Myometrial cell (primary cell): ENCODE results near the gene IL1RAPL2. TPM values are rescaled to one million over a fixed set of nuclear protein-coding genes. Genes with fewer than 3 reads are reported as not detected.

Experiments
- total RNA-seq: library from RNA; depleted of rRNA; stranded (reverse); fragments of >200 nt; gene quantifications from 2 replicates; pipeline ENCODE4 v1.2.3, GENCODE V29; 2015

IL1RAPL2 gene
- 4.4 and 6.9 TPM in 2 replicates for total RNA-seq

DNA sequence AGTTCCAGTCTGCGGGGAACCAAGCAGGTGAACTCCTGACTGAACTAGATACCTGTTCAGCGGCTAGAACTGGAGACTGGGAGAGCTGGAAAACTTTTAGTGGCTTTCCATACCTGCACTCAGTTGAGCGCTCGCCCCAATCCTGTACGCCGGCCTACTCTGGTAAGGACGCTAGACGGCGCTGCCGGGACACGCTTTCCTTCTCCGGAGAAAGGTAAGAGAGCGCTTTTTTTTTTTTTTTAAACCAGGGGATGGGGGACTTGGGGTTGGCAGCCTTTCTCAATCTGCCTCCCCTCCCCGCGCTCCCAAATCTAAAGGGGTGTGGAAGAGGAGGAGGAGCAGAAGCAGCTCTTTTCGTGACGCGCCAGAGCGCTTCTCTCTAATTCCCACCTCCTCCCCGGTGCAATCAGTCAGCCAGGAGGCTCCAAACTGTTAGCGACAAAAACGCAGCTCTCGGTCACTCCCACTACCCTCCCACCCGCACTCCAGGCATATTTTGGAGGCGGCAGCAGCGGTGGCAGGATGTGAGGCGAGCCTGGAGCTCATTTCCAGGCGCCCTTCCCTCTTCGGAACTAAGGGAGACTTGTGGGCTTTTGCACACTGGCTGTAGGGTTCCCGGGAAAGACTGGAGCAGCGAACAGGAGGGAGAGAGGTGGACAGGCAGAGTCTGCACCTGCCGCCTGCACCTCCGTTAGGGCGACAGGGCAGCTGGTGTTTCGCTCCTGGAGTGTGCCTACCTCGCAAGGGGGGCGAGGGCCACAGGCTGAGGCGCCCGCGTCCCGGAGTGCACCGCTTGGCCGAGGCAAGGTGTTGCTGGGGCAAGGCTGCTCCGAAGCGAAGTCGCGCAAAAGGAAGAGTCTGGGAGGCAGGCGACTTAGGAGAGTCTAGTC is at the start of gene IL1RAPL2:
IL1RAPL2 (plus strand) TSS at position 409 of the 890 bp plus-strand sequence.

DNA sequence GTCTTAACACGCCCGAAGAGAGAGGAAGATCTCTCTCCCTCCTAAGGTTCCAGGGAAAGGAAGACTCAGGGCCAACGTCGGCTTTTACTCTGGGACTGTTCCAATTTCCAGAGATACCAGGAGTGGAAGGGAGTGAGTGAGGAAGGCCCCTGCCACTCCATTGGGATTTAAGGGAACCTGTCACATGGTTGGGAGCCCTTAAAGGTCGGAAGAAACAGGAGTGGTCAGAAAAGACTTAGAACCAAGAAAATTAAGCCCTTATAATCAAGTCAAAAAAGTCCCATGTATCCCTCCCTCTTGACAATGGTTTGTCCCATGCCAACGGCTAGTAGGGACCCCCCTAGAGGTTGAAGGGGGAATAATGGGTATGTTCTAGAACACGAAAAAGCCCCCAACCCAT is 654.6 kb downstream of the IL1RAPL2 start, which contains the start of gene TEX13A:
TEX13A (minus strand) TSS at position 59 of the 400 bp plus-strand sequence. CDS start 297 bp downstream, outside the sequence.

